COLO668 (cell line): ENCODE results near the gene KCNE1.
A peak's percentile ranks its signal among the peaks of the same experiment; 100 is the strongest.

Experiments used
- DNase-seq: peaks from one replicate; lab custom pipeline; 2025; ENCODE audit not compliant: unreplicated experiment; lab: John Stamatoyannopoulos, UW

Gene KCNE1

GRCh38 chr21:34536311-34536710 is 24.3 kb upstream of the KCNE1 start:
- no peak for DNase-seq

GRCh38 chr21:34535886-34536285 is 23.9 kb upstream of the KCNE1 start:
- no peak for DNase-seq

GRCh38 chr21:34534522-34534921 is 22.5 kb upstream of the KCNE1 start:
- DNase-seq = no peak

- DNase-seq = no peak
Observed at GRCh38 chr21:34533938-34534337, 21.9 kb upstream of the KCNE1 start.

GRCh38 chr21:34531399-34531798 is 19.4 kb upstream of the KCNE1 start:
- no peak for DNase-seq

- no peak for DNase-seq
Observed at GRCh38 chr21:34530261-34530660, 18.3 kb upstream of the KCNE1 start.

GRCh38 chr21:34528131-34528561 is 16.1 kb upstream of the KCNE1 start:
- no peak for DNase-seq

- no peak for DNase-seq
Observed at GRCh38 chr21:34526618-34527290, 14.7 kb upstream of the KCNE1 start.

- no peak for DNase-seq
Observed at GRCh38 chr21:34526241-34526617, 14.2 kb upstream of the KCNE1 start.

- no peak for DNase-seq
Observed at GRCh38 chr21:34524646-34525601, 12.9 kb upstream of the KCNE1 start.

- DNase-seq = no peak
Observed at GRCh38 chr21:34523019-34523555, 11.1 kb upstream of the KCNE1 start.

GRCh38 chr21:34522284-34522683 is 10.3 kb upstream of the KCNE1 start:
- DNase-seq = no peak

GRCh38 chr21:34521561-34521960 is 9.6 kb upstream of the KCNE1 start:
- DNase-seq = no peak

- no peak for DNase-seq
Observed at GRCh38 chr21:34520764-34521508, 8.9 kb upstream of the KCNE1 start.

- no peak for DNase-seq
Observed at GRCh38 chr21:34520281-34520680, 8.3 kb upstream of the KCNE1 start.

GRCh38 chr21:34519694-34520093 is 7.7 kb upstream of the KCNE1 start:
- DNase-seq = no peak

GRCh38 chr21:34519016-34519415 is 7.0 kb upstream of the KCNE1 start:
- DNase-seq = no peak

- DNase-seq = no peak
Observed at GRCh38 chr21:34518301-34518700, 6.3 kb upstream of the KCNE1 start.

- peak; percentile 32 for DNase-seq
Observed at GRCh38 chr21:34517491-34518245, 5.7 kb upstream of the KCNE1 start.

GRCh38 chr21:34517039-34517438 is 5.0 kb upstream of the KCNE1 start:
- no peak for DNase-seq
